HCT116 (cell line): ENCODE data around the gene PCDHGB5. TPM values are rescaled to one million over a fixed set of nuclear protein-coding genes. Genes with fewer than 3 reads are reported as not detected.

ENCODE experiments used
- ATAC-seq: fragments of 200-7000 bp; cut with Tn5 transposase; 2 replicates; pipeline ENCODE4 v1.9.1; 2020; ENCODE audit warnings: mild to moderate bottlenecking, moderate library complexity
- BruUV-seq: library from RNA; stranded (reverse); fragments of 400-500 nt; replicated peaks from 2 replicates; lab custom pipeline; 2021; lab: Mats Ljungman, UMichigan
- CTCF ChIA-PET: fragments of 300-600 bp; sonication (Branson Sonifier 250); formaldehyde crosslinking; loops from one replicate; lab custom pipeline; 2021; ENCODE audit warnings: antibody characterized with exemption; lab: Charles Lee
- POLR2A ChIA-PET: fragments of 300-600, 350-600 bp; sonication (Branson Sonifier 250); formaldehyde crosslinking; loops from one replicate; lab custom pipeline; 2021; ENCODE audit warnings: antibody characterized with exemption; lab: Charles Lee
- RAD21 ChIA-PET, 2 experiments: fragments of 300-600 bp; sonication (Branson Sonifier 250); formaldehyde crosslinking; loops; one replicate each; lab custom pipeline; 2023; ENCODE audit warnings: low total read pairs in 2 of 2; ENCODE audit not compliant: uncharacterized antibody in 2 of 2, unreplicated experiment in 2 of 2, low non-redundant PET in 1 of 2; lab: Charles Lee
- DNase-seq: peaks from one replicate; pipeline ENCODE4 v3.0.0-alpha.2; 2010; ENCODE audit warnings: low read depth, low spot score
- H2AFZ ChIP-seq: fragments of 200-600 bp; shearing (Covaris generic), sonication (generic); 2 replicates; pipeline ENCODE4 v1.6.1; 2017; ENCODE audit warnings: low read depth, mixed run types, mixed read lengths, antibody characterized with exemption, low read length; ENCODE audit not compliant: poor library complexity, severe bottlenecking
- H3K27ac ChIP-seq: 2 replicates; pipeline ENCODE4 v1.5.1; 2012; ENCODE audit warnings: low read depth, low read length
- H3K27me3 ChIP-seq: fragments of 200-600 bp; sonication (generic); 2 replicates; pipeline ENCODE4 v1.6.1; 2016; ENCODE audit warnings: mixed run types, low read length, mixed read lengths; ENCODE audit not compliant: insufficient read depth
- H3K36me3 ChIP-seq, 2 experiments: fragments of 200-500 bp in 1 of 2; fragments of 200-600 bp in 1 of 2; sonication (Bioruptor generic) in 1 of 2; sonication (generic) in 1 of 2; 2 replicates each; pipeline versions ENCODE4 v1.5.1 to v1.6.1; 2014 to 2016; ENCODE audit warnings: low read length in 2 of 2, inconsistent platforms in 1 of 2, mixed read lengths in 1 of 2, mixed run types in 1 of 2; ENCODE audit not compliant: insufficient read depth in 2 of 2, control insufficient read depth in 1 of 2
- H3K4me1 ChIP-seq, 2 experiments: fragments of 200-600 bp in 1 of 2; sonication (generic) in 1 of 2; 2 replicates each; pipeline versions ENCODE4 v1.5.1 to v1.6.1; 2012 to 2017; ENCODE audit warnings: low read length in 2 of 2, inconsistent platforms in 1 of 2, mild to moderate bottlenecking in 1 of 2, mixed read lengths in 1 of 2, mixed run types in 1 of 2, moderate library complexity in 1 of 2; ENCODE audit not compliant: insufficient read depth in 2 of 2, control insufficient read depth in 1 of 2
- H3K4me2 ChIP-seq: fragments of 200-600 bp; sonication (generic); 2 replicates; pipeline ENCODE4 v1.6.1; 2017; ENCODE audit warnings: mixed run types, low read length, mixed read lengths
- H3K4me3 ChIP-seq, 2 experiments: fragments of 200-600 bp in 1 of 2; sonication (generic) in 1 of 2; replicated peaks in 1 of 2; 2 replicates each; pipeline ENCODE4 v1.5.1; 2011 to 2016; ENCODE audit warnings: low read length in 2 of 2, control low read depth in 1 of 2, low read depth in 1 of 2, mild to moderate bottlenecking in 1 of 2, mixed read lengths in 1 of 2, mixed run types in 1 of 2
- H3K79me2 ChIP-seq: fragments of 200-600 bp; sonication (generic); 2 replicates; pipeline ENCODE4 v1.6.1; 2017; ENCODE audit warnings: mild to moderate bottlenecking, mixed run types, low read length, moderate library complexity, mixed read lengths; ENCODE audit not compliant: insufficient read depth
- H3K9ac ChIP-seq: fragments of 200-600 bp; sonication (generic); 2 replicates; pipeline ENCODE4 v1.6.1; 2016; ENCODE audit warnings: low read length, mixed read lengths
- H3K9me2 ChIP-seq: fragments of 200-600 bp; sonication (generic), shearing (Covaris generic); 2 replicates; pipeline ENCODE4 v1.6.1; 2017; ENCODE audit warnings: mixed run types, mild to moderate bottlenecking, moderate library complexity; ENCODE audit not compliant: insufficient read depth
- H3K9me3 ChIP-seq, 2 experiments: fragments of 200-500 bp in 1 of 2; fragments of 200-600 bp in 1 of 2; sonication (Bioruptor generic) in 1 of 2; sonication (generic) in 1 of 2; 2 replicates each; pipeline ENCODE4 v1.6.1; 2014 to 2017; ENCODE audit warnings: low read length in 2 of 2, mixed read lengths in 2 of 2, inconsistent platforms in 1 of 2, low read depth in 1 of 2, mild to moderate bottlenecking in 1 of 2, mixed run types in 1 of 2, moderate library complexity in 1 of 2; ENCODE audit not compliant: control insufficient read depth in 1 of 2, insufficient read depth in 1 of 2
- H4K20me1 ChIP-seq: fragments of 200-600 bp; sonication (generic), shearing (Covaris generic); 2 replicates; pipeline ENCODE4 v1.6.1; 2017; ENCODE audit warnings: mixed run types, mild to moderate bottlenecking, moderate library complexity; ENCODE audit not compliant: insufficient read depth
- CEBPB ChIP-seq: IDR thresholded peaks from 2 replicates; pipeline ENCODE4 v1.6.1; 2012; ENCODE audit warnings: low read depth
- EZH2 ChIP-seq: fragments of 200-600 bp; sonication (generic); IDR thresholded peaks from 2 replicates; pipeline ENCODE4 v1.6.1; 2017; ENCODE audit warnings: antibody characterized with exemption, mixed run types
- POLR2AphosphoS5 ChIP-seq: IDR thresholded peaks from 2 replicates; pipeline ENCODE4 v1.6.1; 2011; ENCODE audit warnings: mild to moderate bottlenecking, low read depth, low read length, moderate library complexity
- RAD21 ChIP-seq: IDR thresholded peaks from 2 replicates; pipeline ENCODE4 v1.6.1; 2012; ENCODE audit warnings: low read depth, mild to moderate bottlenecking
- intact Hi-C: fragments of 100-400 bp; cut with micrococcal nuclease; formaldehyde crosslinking; loops from 2 replicates; pipeline ENCODE4 v1.10.0; 2022
- total RNA-seq: library from RNA; stranded (reverse); gene quantifications from one replicate; pipeline ENCODE4 v1.2.1, GENCODE V29; 2021; ENCODE audit not compliant: unreplicated experiment
- TF ChIP-seq, protein P1 (sequence below): IDR thresholded peaks from 2 replicates; pipeline ENCODE4 v1.6.1; 2011; ENCODE audit warnings: mild to moderate bottlenecking, low read length, moderate library complexity; ENCODE audit not compliant: insufficient replicate concordance; ENCODE audit errors: extremely low read depth

PCDHGB5 gene
- total RNA-seq, 1 experiment from 2014 or later = 0.15 TPM

DNA sequence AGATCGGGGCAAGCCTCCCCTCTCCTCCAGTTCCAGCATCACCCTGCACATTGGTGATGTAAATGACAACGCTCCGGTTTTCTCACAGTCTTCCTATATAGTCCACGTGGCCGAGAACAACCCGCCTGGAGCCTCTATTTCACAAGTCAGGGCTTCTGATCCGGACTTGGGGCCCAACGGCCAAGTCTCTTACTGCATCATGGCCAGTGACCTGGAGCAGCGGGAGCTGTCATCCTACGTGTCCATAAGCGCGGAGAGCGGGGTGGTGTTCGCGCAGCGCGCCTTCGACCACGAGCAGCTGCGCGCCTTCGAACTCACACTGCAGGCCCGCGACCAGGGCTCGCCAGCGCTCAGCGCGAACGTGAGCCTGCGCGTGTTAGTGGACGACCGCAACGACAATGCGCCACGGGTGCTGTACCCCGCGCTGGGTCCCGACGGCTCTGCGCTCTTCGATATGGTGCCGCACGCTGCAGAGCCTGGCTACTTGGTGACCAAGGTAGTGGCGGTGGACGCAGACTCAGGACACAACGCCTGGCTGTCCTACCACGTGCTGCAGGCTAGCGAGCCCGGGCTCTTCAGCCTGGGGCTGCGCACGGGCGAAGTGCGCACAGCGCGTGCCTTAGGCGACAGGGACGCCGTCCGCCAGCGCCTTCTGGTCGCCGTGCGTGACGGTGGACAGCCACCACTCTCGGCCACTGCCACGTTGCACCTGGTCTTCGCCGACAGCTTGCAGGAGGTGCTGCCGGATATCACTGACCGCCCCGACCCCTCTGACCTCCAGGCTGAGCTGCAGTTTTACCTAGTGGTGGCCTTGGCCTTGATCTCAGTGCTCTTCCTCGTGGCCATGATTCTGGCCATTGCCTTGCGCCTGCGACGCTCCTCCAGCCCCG, 8.3 kb upstream of the PCDHGB5 start:
- intact Hi-C loops = no loop called here
- TF ChIP-seq RAD21 (no peak), EZH2 (no peak), POLR2AphosphoS5 (no peak), CEBPB (no peak)
- TF ChIP-seq, protein P1, sequence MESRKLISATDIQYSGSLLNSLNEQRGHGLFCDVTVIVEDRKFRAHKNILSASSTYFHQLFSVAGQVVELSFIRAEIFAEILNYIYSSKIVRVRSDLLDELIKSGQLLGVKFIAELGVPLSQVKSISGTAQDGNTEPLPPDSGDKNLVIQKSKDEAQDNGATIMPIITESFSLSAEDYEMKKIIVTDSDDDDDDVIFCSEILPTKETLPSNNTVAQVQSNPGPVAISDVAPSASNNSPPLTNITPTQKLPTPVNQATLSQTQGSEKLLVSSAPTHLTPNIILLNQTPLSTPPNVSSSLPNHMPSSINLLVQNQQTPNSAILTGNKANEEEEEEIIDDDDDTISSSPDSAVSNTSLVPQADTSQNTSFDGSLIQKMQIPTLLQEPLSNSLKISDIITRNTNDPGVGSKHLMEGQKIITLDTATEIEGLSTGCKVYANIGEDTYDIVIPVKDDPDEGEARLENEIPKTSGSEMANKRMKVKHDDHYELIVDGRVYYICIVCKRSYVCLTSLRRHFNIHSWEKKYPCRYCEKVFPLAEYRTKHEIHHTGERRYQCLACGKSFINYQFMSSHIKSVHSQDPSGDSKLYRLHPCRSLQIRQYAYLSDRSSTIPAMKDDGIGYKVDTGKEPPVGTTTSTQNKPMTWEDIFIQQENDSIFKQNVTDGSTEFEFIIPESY = no peak
- no peak overlapping the region for H3K27ac ChIP-seq
- CTCF ChIA-PET = no interaction called here
- no peak overlapping the region for H3K4me2 ChIP-seq
- no peak overlapping the region for H3K9ac ChIP-seq
- H2AFZ ChIP-seq = no peak overlapping the region
- DNase-seq (no peak), ATAC-seq (no peak)
- H3K9me3 ChIP-seq = no peaks in the 10 kb centered on the region; a peak in 1 of 4 replicates
- no peaks in the 10 kb centered on the region for H3K27me3 ChIP-seq
- POLR2A ChIA-PET = no interaction called here
- no peaks in the 10 kb centered on the region for H3K36me3 ChIP-seq
- H3K79me2 ChIP-seq = no peaks in the 10 kb centered on the region
- H3K4me1 ChIP-seq = no peaks in the 10 kb centered on the region
- H3K9me2 ChIP-seq = no peaks in the 10 kb centered on the region
- no peak overlapping the region for H3K4me3 ChIP-seq
- H4K20me1 ChIP-seq = no peaks in the 10 kb centered on the region
- no TSS peak for BruUV-seq
- RAD21 ChIA-PET = no interaction called here
